Prostate gland (tissue), 2 donors: Measurements from ENCODE around the gene TM4SF4. TPM values are rescaled to one million over a fixed set of nuclear protein-coding genes. Genes with fewer than 3 reads are reported as not detected.

Experiments used
- DNase-seq: peaks from one replicate; pipeline ENCODE4 v3.0.0-alpha.2; 2019; ENCODE audit warnings: low spot score
- H3K27ac ChIP-seq, 2 donors: fragments of 200-600 bp; sonication (generic); 2 replicates each; pipeline ENCODE4 v1.5.1; 2017 to 2019
- H3K27me3 ChIP-seq: fragments of 200-600 bp; sonication (generic); replicated peaks from 2 replicates; pipeline ENCODE4 v1.5.1; 2019; ENCODE audit not compliant: insufficient read depth
- H3K36me3 ChIP-seq, 2 donors: fragments of 200-600 bp; sonication (generic); 1 replicate in 1 of 2; 2 replicates in 1 of 2; pipeline versions ENCODE4 v1.5.1 to v1.8.1; 2017 to 2019
- H3K4me1 ChIP-seq: fragments of 200-600 bp; sonication (generic); replicated peaks from 2 replicates; pipeline ENCODE4 v1.5.1; 2019
- H3K4me3 ChIP-seq, 2 donors: fragments of 200-600 bp; sonication (generic); 2 replicates each; pipeline ENCODE4 v1.5.1; 2017 to 2019
- H3K9me3 ChIP-seq: fragments of 200-600 bp; sonication (generic); 2 replicates; pipeline ENCODE4 v1.5.1; 2017
- POLR2A ChIP-seq: fragments of 450-650 bp; IDR thresholded peaks from one replicate; pipeline ENCODE4 v1.6.1; 2016; ENCODE audit warnings: antibody characterized with exemption, mild to moderate bottlenecking
- POLR2AphosphoS5 ChIP-seq: sonication (generic); formaldehyde crosslinking; IDR thresholded peaks from one replicate; pipeline ENCODE4 v1.6.1; 2017; ENCODE audit warnings: antibody characterized with exemption
- WGBS: methylation state at CpG from one replicate; pipeline ENCODE4 v1.1.5; 2018; 5-methylcytosine and 5-hydroxymethylcytosine counted together
- intact Hi-C: fragments of 100-400 bp; cut with DNase I; formaldehyde crosslinking; loops from one replicate; pipeline ENCODE4 v1.14.2; 2022
- total RNA-seq, 2 donors: library from RNA; depleted of rRNA; stranded (reverse); fragments of >200 nt; gene quantifications; one replicate each; pipeline ENCODE4 v1.1.0, GENCODE V29; 2016
- TF ChIP-seq, protein P1 (sequence below), 4 experiments: fragments of 200-600 bp in 2 of 4; fragments of 450-650 bp in 2 of 4; sonication (generic) in 2 of 4; IDR thresholded peaks; 1 replicate in 3 of 4; 2 replicates in 1 of 4; pipeline ENCODE4 v1.5.1; 2016 to 2019; ENCODE audit warnings: antibody characterized with exemption in 4 of 4, mild to moderate bottlenecking in 2 of 4, moderate library complexity in 2 of 4

TM4SF4 gene
- total RNA-seq, 2 donors from 2014 or later, result not detected

DNA sequence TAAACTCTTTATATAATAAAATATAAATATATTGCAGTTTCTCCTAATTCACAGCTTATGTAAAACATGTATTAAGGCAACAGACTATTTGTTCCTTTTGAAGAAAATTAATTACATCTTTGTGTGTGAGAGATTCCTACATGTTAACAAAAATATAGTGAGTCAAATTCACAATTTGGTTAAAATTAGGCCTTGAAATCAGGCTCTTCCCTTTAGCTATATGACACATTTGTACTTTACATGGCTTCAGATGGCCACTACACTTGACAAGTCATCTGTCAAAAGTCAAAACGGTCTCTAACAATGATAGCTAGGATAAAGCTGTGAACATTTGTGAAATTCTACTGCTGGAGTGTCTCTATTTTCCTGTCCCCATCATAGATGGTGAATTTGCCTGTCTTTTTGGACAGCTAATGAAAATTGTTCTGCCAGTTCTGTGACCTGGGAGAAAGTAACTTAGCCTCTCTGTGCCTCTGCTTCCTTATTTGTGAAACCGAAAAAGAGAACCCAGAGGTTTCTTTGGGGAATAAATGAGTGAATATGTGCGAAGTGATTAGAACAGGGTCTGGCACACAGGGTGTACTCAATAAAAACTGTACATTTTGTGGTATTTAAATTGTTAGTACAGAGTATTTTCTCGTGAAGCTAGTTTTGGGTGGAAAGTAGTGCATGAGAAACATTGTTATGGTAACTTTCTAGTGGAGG lies 23.6 kb downstream of the TM4SF4 start:
- intact Hi-C loops, result loop anchor here (10.0 kb wide), 1 partner anchor 277 kb away; no protein-coding TSS in a partner anchor
- TF ChIP-seq POLR2A (no peak), POLR2AphosphoS5 (no peak)
- TF ChIP-seq, protein P1, sequence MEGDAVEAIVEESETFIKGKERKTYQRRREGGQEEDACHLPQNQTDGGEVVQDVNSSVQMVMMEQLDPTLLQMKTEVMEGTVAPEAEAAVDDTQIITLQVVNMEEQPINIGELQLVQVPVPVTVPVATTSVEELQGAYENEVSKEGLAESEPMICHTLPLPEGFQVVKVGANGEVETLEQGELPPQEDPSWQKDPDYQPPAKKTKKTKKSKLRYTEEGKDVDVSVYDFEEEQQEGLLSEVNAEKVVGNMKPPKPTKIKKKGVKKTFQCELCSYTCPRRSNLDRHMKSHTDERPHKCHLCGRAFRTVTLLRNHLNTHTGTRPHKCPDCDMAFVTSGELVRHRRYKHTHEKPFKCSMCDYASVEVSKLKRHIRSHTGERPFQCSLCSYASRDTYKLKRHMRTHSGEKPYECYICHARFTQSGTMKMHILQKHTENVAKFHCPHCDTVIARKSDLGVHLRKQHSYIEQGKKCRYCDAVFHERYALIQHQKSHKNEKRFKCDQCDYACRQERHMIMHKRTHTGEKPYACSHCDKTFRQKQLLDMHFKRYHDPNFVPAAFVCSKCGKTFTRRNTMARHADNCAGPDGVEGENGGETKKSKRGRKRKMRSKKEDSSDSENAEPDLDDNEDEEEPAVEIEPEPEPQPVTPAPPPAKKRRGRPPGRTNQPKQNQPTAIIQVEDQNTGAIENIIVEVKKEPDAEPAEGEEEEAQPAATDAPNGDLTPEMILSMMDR (IDR thresholded peaks at IDR 0.05), result no peak
- no peak for DNase-seq
- WGBS, result 62% methylated on average over 4 of the region's 4 CpGs
- no peak overlapping the region for H3K4me3 ChIP-seq
- no peaks in the 10 kb centered on the region for H3K27me3 ChIP-seq
- H3K4me1 ChIP-seq, result no peaks in the 10 kb centered on the region
- H3K9me3 ChIP-seq, result no peaks in the 10 kb centered on the region
- no peak overlapping the region for H3K27ac ChIP-seq
- H3K36me3 ChIP-seq, result no peaks in the 10 kb centered on the region

DNA sequence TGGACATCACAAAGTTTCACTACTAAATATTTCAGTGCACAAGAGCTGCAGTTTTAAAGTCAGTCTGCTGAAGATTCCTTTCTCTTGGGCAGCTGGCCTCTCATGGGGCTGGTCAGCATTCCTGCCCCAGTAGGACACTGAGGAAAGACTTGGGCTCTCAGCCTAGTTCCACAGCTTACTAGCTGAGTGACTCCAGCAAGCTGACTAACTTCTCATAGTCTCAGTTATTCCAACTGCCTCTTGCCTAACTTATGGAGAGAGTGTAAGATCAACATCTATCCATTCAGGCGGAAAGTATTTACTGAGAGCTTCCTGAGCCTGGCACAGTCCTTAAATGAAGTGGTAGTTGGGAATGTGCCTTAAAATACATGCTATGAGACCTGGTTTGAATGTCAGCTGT lies 27.0 kb downstream of the TM4SF4 start:
- no peaks in the 10 kb centered on the region for H3K27me3 ChIP-seq
- TF ChIP-seq POLR2A (no peak), POLR2AphosphoS5 (no peak)
- TF ChIP-seq, protein P1 (IDR thresholded peaks at IDR 0.05), result no peak
- no peaks in the 10 kb centered on the region for H3K9me3 ChIP-seq
- no peak overlapping the region for H3K4me3 ChIP-seq
- WGBS, result 100% methylated on average over 1 of the region's 1 CpG
- no peak for DNase-seq
- H3K27ac ChIP-seq, result no peak overlapping the region
- H3K36me3 ChIP-seq, result no peaks in the 10 kb centered on the region
- intact Hi-C loops, result no loop called here
- H3K4me1 ChIP-seq, result no peaks in the 10 kb centered on the region

DNA sequence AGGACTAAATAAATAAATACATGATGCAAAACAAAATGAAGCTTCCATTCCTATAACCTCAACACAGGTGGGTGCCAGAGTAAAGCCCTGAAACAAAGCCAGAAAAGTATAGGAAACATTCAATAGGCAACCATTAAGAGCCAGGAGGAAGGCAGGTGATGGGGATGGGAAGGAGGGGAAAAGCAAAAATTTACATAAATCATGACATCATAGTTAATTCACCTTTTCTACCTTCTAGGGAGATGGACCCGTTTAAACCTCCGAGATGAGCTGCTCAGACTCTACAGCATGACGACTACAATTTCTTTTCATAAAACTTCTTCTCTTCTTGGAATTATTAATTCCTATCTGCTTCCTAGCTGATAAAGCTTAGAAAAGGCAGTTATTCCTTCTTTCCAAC lies 27.9 kb downstream of the TM4SF4 start:
- WGBS, result 82% methylated on average over 3 of the region's 3 CpGs
- TF ChIP-seq POLR2A (no peak), POLR2AphosphoS5 (no peak)
- TF ChIP-seq, protein P1 (IDR thresholded peaks at IDR 0.05), result no peak
- DNase-seq, result no peak
- Histone ChIP-seq H3K9me3 (no peaks in the 10 kb centered on the region), H3K27me3 (no peaks in the 10 kb centered on the region), H3K27ac (no peak overlapping the region), H3K4me1 (no peaks in the 10 kb centered on the region), H3K36me3 (no peaks in the 10 kb centered on the region), H3K4me3 (no peak overlapping the region)
- intact Hi-C loops, result no loop called here

DNA sequence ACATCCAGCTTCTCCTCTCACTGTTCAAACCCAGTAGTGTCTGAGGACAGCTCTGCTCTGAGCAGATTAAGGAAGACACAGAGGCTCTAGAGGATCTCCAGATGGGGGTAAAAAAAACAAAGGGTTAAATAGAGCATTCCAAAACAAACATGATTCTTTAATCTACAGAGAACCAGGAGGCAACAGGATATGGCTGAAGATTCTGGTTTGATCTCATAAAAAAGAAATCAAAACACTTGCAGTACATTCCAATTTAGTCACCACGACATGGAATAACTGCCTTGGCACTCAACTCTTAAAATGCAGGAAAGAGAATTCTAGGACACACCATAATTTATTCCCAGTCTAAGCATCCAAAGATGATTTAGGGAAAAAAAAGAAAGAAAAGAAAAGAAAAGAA lies 32.0 kb downstream of the TM4SF4 start:
- no peaks in the 10 kb centered on the region for H3K27me3 ChIP-seq
- TF ChIP-seq POLR2AphosphoS5, result no peak
- TF ChIP-seq, protein P1 (IDR thresholded peaks at IDR 0.05), result no peak
- no peak for TF ChIP-seq POLR2A
- H3K27ac ChIP-seq, result no peak overlapping the region
- WGBS, result 4% methylated on average over 1 of the region's 1 CpG
- no peak for DNase-seq
- H3K4me3 ChIP-seq, result no peak overlapping the region
- H3K36me3 ChIP-seq, result no peaks in the 10 kb centered on the region
- H3K4me1 ChIP-seq, result no peaks in the 10 kb centered on the region
- intact Hi-C loops, result no loop called here
- H3K9me3 ChIP-seq, result no peaks in the 10 kb centered on the region

DNA sequence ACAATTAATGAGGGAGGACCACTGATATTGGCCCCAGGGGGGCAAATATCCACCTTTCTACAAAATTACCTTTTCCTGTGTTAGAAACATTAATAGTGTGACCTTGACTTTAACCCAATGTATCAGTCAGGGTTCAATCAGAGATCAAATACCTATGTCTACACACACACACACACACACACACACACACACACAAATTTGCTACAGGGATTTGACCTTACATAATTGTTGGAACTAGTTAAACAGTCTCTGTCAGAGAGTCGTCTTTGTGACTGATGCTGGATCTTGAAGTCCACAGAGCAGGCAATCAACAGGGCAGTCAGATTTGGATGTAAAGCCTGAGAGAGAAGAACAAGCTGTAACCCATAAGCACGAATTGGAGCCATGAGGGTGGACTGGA lies 32.5 kb downstream of the TM4SF4 start:
- Histone ChIP-seq H3K27me3 (no peaks in the 10 kb centered on the region), H3K9me3 (no peaks in the 10 kb centered on the region), H3K4me3 (no peak overlapping the region), H3K27ac (no peak overlapping the region), H3K36me3 (no peaks in the 10 kb centered on the region), H3K4me1 (no peaks in the 10 kb centered on the region)
- no peak for DNase-seq
- 15% methylated on average over 2 of the region's 2 CpGs for WGBS
- intact Hi-C loops, result no loop called here
- TF ChIP-seq POLR2AphosphoS5 (no peak), POLR2A (no peak)
- TF ChIP-seq, protein P1 (IDR thresholded peaks at IDR 0.05), result no peak
